Activated CD4-positive, CD25-positive, alpha-beta regulatory T cell treated with anti-CD3 and anti-CD28 coated beads, Interleukin-2, amount 50 U/mL, for 16 hours (primary cell): ENCODE measurements around the gene RGCC.

Experiments
- DNase-seq: peaks from one replicate; pipeline ENCODE4 v3.0.0-alpha.2; 2020; ENCODE audit warnings: low read depth, low spot score

Gene RGCC

DNA sequence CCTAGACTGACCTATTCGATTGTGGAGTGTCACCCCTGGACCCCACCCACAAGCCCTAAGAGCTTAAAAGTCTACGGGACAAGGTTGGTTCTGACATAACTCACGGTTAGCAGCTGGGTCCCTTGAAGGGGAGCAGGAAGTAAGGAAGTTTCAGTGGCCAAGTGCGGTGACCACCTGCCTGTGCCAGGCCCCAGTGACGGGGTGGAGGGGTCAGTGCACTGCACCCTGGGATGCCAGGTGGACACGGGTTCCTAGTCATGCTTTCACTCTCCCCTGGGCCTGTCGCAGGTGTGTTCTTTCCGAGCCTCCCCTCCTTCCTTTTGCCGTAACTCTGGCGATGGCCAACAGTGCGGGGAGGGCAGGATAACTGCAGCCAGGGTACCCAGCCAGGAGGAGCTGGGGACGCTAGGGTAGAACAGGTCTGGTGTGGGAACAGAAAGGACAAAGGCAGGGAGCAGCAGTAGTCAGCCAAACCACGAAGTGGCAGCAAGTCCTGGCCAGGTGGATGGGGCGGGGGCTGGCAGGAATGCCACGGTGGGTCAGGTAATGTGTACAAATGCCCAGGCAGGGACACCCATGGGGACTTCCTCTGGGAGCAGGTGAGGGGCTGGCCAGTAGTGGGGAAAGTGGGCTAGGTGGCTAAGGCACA, 58.3 kb downstream of the RGCC start:
- no peak for DNase-seq

DNA sequence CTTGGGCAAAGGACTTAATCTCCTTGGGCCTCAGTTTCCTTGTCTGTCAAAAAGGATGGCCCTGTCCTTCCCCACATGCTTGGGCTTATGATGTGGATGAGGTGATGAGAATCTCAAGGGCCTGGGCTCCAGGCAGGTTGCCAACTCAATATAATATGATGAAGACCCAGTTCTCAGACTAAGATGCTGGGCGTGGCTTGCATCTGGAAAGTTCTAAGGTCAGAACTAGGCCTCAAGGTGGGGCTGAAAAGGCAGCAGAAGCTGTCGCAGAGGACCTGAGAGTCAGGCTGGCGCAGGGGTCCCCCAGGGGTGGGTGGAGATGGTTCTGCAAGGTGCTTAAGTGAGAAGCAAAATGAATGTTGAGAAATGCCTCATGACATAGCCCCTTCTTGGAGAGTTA, 58.8 kb downstream of the RGCC start:
- no peak for DNase-seq

DNA sequence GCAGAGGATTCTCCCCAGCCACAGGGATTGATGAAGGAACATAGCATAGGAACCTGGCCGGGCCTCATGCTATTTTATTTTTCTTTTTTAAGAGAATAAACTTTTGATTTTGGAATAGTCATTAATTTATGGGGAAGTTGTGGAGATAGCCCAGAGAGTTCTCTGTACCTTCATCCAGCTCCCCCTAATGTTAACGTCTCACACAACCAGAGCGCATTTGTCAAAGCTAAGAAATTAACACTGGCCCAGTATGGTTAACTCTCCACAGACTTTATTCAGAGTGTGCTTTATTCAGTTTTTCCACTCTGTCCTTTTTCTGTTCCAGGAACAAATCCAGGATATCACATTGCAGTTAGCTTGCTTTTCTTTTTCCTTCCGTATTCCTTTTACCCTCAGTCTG, 59.4 kb downstream of the RGCC start:
- DNase-seq, result no peak

DNA sequence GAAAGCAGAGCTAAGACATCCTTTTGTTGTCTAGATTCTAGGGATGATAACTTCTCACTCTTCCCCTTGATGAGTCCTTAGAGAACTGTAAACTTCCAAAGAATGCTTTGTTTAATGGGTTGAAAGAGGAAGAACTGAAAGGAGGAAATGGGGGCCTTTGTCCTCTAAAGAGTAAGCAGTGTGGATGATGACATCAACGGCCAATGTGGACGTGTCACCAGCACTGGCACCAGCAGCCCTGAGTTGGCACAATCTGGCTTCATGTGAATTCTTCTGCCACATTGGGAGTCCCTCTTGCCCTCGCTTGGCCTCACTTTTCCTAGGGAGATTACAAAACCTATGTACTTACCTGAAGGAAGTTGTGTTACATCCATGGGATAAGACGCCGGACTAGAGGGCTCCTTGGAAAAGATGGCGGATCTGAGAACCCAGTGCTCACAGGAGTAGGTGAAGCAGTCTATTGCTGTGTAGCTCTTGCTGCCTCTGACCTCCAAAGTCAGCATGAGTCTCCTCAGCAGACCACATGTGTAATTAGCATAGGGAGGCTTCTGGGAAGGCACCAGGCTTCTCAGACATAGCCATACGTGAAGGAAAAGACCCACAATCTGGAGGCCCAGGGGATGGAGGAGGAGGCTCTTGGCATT, 62.8 kb downstream of the RGCC start:
- no peak for DNase-seq
